OCI-M2 (cell line): ENCODE data around the gene EFCAB14.
"Not testable (repeated sequence)": the region's sequence is repeated elsewhere in the genome, so short reads cannot be mapped to it uniquely, and the experiment has no call there.

ENCODE experiments used
- DNase-seq: peaks from one replicate; lab custom pipeline; 2025; ENCODE audit not compliant: unreplicated experiment; lab: John Stamatoyannopoulos, UW

EFCAB14 gene

DNA sequence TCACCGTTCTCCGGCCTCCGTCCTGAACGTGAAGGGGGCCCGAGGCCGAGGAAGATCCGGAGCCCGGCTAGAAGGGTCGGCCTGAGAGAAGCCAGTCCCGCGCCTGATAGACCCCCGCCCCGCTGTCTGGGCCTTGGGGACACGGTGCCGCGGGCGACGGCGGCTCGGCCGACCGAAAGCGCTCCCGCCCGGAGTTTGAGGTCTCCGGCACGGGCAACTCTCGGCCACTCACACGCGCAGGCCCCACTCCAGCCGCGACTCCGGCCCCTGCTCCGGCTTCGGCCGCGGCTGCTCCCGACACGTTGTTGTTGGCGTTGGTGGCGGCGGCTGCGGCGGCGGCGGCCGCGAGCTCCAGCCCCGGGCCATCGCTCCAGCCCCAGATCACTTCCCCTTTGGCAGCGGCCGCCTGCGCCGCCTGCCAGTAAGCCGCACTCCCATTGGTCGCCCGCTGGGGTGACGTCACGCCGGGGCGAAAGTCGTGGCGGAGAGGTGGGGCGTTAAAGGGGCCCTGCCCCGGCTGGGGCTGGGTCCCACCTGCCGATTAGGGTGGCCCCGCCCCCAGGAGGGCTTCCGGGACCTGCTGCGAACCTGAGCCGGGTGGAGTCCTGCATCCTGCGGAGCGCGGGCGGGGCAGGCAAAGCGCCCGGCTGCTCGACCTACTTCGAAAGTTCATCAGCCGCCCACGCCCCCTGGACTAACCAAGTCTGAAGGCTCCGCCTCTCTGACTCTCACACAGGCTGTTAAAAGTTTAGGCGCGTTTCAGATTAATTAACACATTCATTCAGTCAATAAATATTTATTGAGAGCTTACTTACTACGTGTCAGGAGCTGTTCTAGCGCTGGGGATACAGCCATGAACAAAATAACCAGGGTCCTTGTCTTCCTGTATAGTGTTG, at the start of gene EFCAB14:
Gene EFCAB14, minus strand, starts transcription at position 388 of the 896 bp plus-strand sequence. CDS start 1,027 bp downstream, outside the sequence.
- DNase-seq = peak; percentile 60

DNA sequence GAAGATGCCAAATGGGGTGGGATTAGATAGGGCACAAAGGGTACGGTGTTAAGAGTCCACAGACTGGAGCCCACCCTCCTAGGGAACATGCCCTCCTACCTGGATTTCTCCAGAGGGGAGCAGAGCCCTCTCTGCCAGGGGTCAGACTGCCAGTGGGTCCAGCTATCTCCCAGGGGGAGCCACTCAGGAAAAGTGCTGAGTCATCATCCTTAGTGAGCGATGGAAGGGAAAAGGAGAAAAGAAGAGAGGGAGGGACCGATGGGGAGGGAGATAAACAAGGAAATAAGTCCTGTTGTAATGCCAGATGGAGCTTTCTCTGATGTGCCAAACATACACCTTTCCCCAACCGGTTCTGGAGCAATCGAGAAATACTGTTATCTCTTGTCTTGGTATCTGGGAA, 49.5 kb upstream of the EFCAB14 start:
- no peak for DNase-seq

DNA sequence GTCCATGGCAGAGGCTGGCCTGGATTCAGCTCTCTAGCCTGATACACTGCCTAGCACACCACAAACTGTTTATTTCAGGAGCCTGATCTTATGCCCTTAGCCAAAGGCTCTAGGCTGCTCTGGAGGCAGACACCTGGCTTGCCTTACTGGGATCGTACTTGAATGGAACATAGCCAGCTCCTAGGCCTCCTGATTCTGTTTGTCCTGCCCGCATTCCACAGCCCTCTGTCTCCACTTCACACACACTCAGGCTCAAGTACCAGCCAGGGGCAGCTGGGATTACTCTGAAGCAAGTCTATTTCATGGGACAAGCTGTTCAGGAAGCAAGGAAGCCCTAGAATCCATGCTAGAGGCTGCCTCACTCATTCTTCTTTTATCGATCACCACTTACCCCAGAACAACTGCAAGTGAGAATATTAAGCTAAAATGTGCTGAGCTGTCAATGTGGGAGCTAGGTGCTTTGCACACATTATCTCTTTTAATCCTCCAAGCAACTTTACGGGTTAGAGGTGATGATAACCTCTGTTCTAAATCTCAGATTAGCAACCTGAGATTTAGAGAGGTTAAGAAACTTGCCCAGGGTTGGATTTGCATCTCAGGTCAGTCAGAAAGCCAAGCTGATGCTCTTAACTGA, 48.9 kb upstream of the EFCAB14 start:
- DNase-seq = no peak

- no peak for DNase-seq
These were observed 45.5 kb upstream of the EFCAB14 start for GRCh38 chr1:46764402-46764801.

DNA sequence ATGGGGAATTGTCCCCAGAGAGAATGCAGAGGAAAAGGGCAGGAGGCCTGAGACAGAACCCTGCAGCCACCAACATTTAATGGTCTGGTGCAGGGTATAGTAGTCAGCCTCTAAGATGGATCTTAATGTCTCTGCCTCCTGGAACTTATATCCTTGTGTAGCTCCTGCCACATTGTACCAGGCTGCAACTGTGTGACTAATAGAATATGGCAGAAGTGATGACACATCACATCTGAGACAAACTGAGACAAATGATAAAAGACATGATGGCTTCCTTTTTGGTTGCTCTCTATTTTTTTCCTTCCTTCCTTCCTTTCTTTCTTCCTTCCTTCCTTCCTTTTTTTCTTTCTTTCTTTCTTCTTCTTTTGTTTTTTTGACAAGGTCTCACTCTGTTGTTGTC, 42.8 kb upstream of the EFCAB14 start:
- DNase-seq = no peak

- no peak for DNase-seq
These were observed 41.7 kb upstream of the EFCAB14 start for GRCh38 chr1:46760558-46761166.

DNA sequence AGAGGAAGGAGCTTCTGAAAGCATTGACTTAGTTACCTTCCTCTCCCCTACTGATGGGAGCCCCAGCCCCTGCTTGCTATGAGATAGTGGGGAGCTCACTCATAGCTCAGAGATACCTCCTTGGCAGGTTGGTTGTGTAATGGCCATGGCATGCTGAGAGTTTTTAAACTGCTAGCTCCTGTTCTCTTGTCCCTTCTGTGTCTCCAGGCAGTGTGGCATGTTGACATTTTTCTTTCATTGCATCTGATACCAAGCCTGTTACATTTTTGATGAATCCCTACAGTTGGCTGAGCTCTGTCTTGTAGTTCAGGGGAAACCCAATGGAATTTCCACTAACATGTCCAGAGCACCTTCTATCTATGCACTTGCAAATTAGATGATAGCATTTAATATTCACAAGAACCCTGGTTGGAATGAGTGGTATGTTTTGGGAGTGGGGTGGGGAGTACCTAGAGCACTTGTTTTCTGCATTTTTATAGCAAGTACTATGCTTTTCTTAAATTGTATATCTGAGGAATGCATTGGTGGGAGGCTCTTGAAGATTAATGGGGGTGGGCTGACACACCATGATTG, 39.1 kb upstream of the EFCAB14 start:
- no peak for DNase-seq

DNA sequence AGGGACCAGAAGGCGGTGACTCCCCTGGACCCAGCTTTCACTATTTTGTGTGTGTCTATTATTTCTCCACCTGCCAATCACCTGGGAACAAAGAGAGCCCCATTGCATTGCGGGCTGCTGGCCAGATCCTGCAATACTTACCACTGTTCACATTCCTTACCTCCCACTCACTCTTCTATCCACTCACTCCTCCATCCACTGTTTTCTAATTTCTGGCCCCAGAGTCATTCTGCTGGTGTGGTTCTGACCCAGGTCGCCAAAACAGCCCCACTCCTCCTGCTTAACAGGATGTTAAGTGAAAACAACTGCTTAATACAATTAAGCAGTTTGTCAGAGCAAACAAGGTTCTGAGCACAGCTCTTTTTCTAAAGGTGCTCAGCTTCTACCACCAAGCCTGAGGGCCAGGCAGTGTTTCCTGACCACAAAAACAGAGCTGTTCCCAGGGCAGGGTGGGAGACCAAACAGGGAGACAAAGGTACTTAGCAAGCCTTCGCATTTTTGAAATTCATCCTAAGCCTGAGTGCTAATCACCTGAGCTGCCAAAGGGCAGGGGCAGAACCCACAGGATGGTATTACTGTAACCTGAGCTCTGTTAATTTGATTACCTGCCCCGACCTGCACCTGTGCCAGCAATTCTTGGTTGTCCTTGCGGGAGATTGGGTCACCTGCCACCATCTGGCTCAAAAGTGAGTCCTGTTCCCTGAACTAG, 38.5 kb upstream of the EFCAB14 start:
- no peak for DNase-seq

DNA sequence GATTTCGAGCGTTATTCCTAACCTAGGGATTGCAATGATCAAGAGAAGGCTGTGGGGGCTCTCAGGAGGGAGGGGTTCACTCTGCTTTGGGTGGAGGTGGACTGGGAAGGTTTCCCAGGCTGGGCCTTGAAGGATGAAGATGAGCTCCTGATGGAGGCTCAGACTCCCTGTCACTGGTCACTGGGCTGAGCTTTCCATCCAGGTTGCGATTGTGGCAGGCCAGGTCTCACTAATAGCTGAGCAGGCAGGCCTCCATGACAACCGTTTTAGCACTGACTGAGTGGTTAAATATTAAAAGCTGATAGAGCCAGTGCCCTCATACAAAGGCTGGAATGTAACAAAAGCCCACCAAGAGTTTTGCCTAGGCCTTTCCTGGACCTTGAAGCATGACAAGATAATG, 36.2 kb upstream of the EFCAB14 start:
- DNase-seq = no peak

DNA sequence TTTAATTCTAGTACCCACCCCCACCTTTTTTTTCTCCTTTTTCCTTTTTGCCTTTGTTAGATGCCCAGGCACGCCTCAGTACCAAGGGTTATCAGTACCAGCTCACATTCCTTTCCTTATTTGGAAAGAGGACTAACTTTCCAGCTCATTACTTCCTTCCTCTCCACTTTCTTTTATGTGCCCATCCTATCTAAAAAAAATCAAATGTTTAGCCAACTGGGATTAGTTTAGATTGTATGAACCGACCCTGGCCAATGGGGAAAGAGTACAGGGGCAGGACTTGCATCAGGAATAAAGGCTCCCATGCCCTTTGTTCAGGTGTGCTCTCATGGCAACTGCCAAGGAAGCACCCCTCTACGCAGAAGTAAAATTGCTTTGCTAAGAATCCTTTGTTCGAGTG, 35.8 kb upstream of the EFCAB14 start:
- not testable (repeated sequence) for DNase-seq

- no peak for DNase-seq
These were observed 35.1 kb upstream of the EFCAB14 start for GRCh38 chr1:46753985-46754384.

- DNase-seq = no peak
These were observed 31.0 kb upstream of the EFCAB14 start for GRCh38 chr1:46749921-46750404.

GRCh38 chr1:46749404-46749803, 30.5 kb upstream of the EFCAB14 start:
- no peak for DNase-seq

DNA sequence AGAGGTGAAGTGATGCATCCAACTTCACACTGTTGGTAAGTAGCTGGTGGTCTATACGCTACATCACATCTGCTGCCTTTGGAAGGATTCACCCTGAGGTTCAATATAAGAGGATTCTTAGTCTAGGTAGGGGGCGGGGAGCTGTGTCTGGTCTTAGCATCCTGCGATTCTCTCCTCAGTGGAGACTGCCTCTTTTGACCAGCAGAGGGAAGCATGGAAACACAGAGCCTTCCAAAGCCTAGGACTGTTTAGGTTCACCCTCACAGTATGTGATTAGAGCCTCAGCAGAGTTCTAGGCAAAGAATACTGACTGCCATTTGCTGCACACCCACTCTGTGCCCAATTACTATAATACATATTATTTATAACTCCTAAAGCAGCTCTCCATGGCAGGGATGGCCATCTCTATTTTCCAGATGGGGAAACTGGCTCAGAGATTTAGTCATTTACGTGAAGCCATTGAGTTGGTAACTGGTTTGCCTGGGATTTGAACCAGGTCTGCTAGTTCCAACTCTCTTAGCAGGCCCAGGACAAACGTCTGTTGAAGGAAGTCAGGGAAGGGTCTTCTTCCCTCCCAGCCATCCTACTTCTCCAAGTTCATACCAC, 28.9 kb upstream of the EFCAB14 start:
- no peak for DNase-seq

DNA sequence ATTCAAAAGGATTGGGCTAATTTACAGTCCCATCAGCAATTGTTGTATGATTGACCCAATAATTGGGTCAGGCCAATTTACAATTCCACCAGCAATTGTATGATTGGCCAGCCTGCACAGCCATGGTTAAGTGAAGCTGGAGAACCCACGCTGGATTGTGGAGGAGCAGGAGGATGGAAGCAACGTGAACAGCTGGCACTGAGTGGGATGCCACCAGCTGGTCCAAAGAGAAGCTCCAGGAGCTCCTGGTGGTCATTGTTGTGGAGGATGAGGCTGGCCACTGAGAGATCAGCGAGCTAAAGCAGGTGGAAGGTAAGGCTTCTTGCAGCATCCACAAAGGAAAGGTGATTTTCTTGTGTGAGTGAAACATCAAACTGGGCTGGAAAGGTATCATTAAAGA, 23.2 kb upstream of the EFCAB14 start:
- no peak for DNase-seq

GRCh38 chr1:46735708-46736324, 16.9 kb upstream of the EFCAB14 start:
- DNase-seq = no peak

DNA sequence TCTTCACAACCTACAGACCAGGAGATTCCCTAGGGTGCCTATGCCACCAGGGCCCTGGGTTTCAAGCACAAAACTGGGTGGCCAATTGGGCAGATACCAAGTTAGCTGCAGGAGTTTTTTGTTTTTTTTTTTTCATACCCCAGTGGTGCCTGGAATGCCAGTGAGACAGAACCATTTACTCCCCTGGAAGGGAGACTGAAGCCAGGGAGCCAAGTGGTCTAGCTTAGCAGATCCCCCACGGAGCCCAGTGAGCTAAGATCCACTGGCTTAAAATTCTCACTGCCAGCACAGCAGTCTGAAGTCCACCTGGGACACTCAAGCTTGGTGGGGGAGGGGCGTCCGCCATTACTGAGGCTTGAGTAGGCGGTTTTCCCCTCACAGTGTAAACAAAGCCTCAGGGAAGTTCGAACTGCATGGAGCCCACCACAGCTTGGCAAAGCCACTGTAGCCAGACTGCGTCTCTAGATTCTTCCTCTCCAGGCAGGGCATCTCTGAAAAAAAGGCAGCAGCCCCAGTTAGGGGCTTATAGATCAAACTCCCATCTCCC, 9.5 kb upstream of the EFCAB14 start:
- not testable (repeated sequence) for DNase-seq

- no peak for DNase-seq
These were observed 6.8 kb upstream of the EFCAB14 start for GRCh38 chr1:46725736-46726108.

DNA sequence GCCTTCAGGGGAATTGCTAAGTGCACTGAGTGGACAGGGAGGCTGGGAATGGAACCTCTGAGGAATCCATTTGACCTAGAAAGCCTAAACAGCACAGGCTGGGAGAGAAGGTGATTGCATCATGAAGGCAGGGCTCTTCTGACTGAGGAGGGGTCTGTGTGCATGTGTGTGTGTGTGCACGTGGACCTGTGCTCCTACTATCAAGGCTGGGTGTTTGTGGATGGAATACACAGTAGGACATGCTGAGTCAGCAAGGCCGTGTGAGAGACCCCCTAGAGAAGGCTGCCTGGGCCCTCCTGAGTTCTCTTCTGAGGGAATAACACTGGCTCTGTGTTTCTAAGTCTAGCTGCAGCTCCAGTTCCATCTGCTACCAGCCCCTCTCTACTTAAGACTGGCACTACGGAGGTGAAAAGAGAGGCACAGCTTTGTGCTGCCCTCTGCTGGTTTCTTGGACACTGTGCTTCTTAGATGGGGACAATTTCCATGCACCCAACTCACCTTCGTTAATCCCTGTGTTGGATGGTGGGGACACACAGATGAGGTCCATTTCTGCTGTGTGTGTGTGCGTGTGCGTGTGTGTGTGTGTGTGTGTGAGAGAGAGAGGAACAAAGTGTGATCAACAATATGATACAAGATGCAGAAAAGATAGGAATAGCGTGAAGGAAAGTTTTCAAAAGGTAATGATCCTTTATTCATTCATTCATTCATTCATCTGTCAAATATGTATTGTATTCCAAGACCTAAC, 6.2 kb upstream of the EFCAB14 start:
- peak; percentile 29 for DNase-seq
